Endodermal cell (in vitro differentiated cells): ENCODE results near the gene OMP. TPM values are rescaled to one million over a fixed set of nuclear protein-coding genes. Genes with fewer than 3 reads are reported as not detected.

Experiments used
- DNase-seq: peaks from one replicate; pipeline ENCODE4 v3.0.0-alpha.2; 2017
- H3K27ac ChIP-seq: 2 replicates; pipeline ENCODE4 v1.5.1; 2013; ENCODE audit warnings: mild to moderate bottlenecking, low read depth, low read length, moderate library complexity
- H3K27me3 ChIP-seq: 2 replicates; pipeline ENCODE4 v1.6.1; 2013; ENCODE audit warnings: mild to moderate bottlenecking, low read length, moderate library complexity; ENCODE audit not compliant: insufficient read depth, control insufficient read depth, poor library complexity, severe bottlenecking
- H3K36me3 ChIP-seq: 2 replicates; pipeline ENCODE4 v1.7.0; 2013; ENCODE audit warnings: mild to moderate bottlenecking, low read length, moderate library complexity; ENCODE audit not compliant: control insufficient read depth, insufficient read depth
- H3K4me1 ChIP-seq: one replicate; pipeline ENCODE4 v1.7.0; 2013; ENCODE audit warnings: low read length; ENCODE audit not compliant: control insufficient read depth, insufficient read depth
- H3K4me3 ChIP-seq: 2 replicates; pipeline ENCODE4 v1.5.1; 2013; ENCODE audit warnings: mild to moderate bottlenecking, low read length, moderate library complexity
- H3K9ac ChIP-seq: 2 replicates; pipeline ENCODE4 v1.6.1; 2013; ENCODE audit warnings: mild to moderate bottlenecking, low read length, moderate library complexity; ENCODE audit not compliant: poor library complexity, severe bottlenecking; ENCODE audit errors: extremely low read depth
- H3K9me3 ChIP-seq: 2 replicates; pipeline ENCODE4 v1.6.1; 2013; ENCODE audit warnings: mild to moderate bottlenecking, low read length, moderate library complexity; ENCODE audit not compliant: control insufficient read depth
- H3K27ac Mint-ChIP-seq: 2 replicates; pipeline ENCODE4 v1.8.0; 2020; ENCODE audit warnings: mixed read lengths
- H3K27me3 Mint-ChIP-seq: 2 replicates; pipeline ENCODE4 v1.8.0; 2021; ENCODE audit warnings: mild to moderate bottlenecking, mixed read lengths; ENCODE audit not compliant: insufficient read depth
- H3K36me3 Mint-ChIP-seq: 2 replicates; pipeline ENCODE4 v1.8.0; 2020; ENCODE audit warnings: low read depth, mixed read lengths
- H3K4me1 Mint-ChIP-seq: 2 replicates; pipeline ENCODE4 v1.8.0; 2020; ENCODE audit warnings: mixed read lengths
- H3K4me3 Mint-ChIP-seq: 2 replicates; pipeline ENCODE4 v1.8.0; 2020; ENCODE audit warnings: mild to moderate bottlenecking, moderate library complexity, mixed read lengths
- H3K9me3 Mint-ChIP-seq: 2 replicates; pipeline ENCODE4 v1.8.0; 2020; ENCODE audit warnings: mild to moderate bottlenecking, mixed read lengths
- CTCF ChIP-seq: fragments of 200-600 bp; sonication (generic); conservative IDR thresholded peaks from 2 replicates; pipeline ENCODE4 v1.5.0; 2021; ENCODE audit warnings: antibody characterized with exemption, mild to moderate bottlenecking
- WGBS, 2 experiments: methylation state at CpG; one replicate each; pipeline versions ENCODE4 v1.1.5 to v1.1.7; 2013; ENCODE audit warnings: missing lambda C conversion rate in 2 of 2, mixed read lengths in 1 of 2; ENCODE audit not compliant: insufficient coverage in 1 of 2, insufficient read length in 1 of 2; 5-methylcytosine and 5-hydroxymethylcytosine counted together
- total RNA-seq, 2 donors: library from RNA; stranded (reverse); fragmentation: NEBNext Ultra II Directional in 1 of 2; extraction: Animal tissue kit (Norgen Biotek cat#: 25700) in 1 of 2; gene quantifications; 2 replicates in 1 of 2; 3 replicates in 1 of 2; pipeline ENCODE4 v1.2.1, GENCODE V29; 2021

Gene OMP
- total RNA-seq, 2 donors from 2014 or later: 1.6 to 1.7 TPM

GRCh38 chr11:77107950-77108349 lies 5.3 kb downstream of the OMP start:
- no peaks in the 10 kb centered on the region for H3K4me1 Mint-ChIP-seq
- H3K4me1 ChIP-seq: no peaks in the 10 kb centered on the region
- no peak overlapping the region for H3K27ac ChIP-seq
- no peaks in the 10 kb centered on the region for H3K9me3 Mint-ChIP-seq
- no peak overlapping the region for H3K4me3 ChIP-seq
- H3K36me3 ChIP-seq: no peaks in the 10 kb centered on the region
- no peaks in the 10 kb centered on the region for H3K27me3 Mint-ChIP-seq
- no peaks in the 10 kb centered on the region for H3K9me3 ChIP-seq
- WGBS, 2 experiments: 88 to 91% methylated on average over 3 of the region's 3 CpGs
- H3K36me3 Mint-ChIP-seq: no peaks in the 10 kb centered on the region
- TF ChIP-seq CTCF: no peak
- no peak for DNase-seq
- no peaks in the 10 kb centered on the region for H3K27me3 ChIP-seq
- H3K4me3 Mint-ChIP-seq: no peak overlapping the region
- H3K27ac Mint-ChIP-seq: no peak overlapping the region
- H3K9ac ChIP-seq: no peak overlapping the region

- no peaks in the 10 kb centered on the region for H3K4me1 ChIP-seq
- peaks cover 4% of the 10 kb centered on the region for H3K4me1 Mint-ChIP-seq
- no peaks in the 10 kb centered on the region for H3K36me3 Mint-ChIP-seq
- no peak overlapping the region for H3K4me3 Mint-ChIP-seq
- no peaks in the 10 kb centered on the region for H3K27me3 ChIP-seq
- H3K4me3 ChIP-seq: no peak overlapping the region
- no peaks in the 10 kb centered on the region for H3K36me3 ChIP-seq
- no peak overlapping the region for H3K27ac ChIP-seq
- H3K9ac ChIP-seq: no peak overlapping the region
- no peaks in the 10 kb centered on the region for H3K9me3 ChIP-seq
- DNase-seq: no peak
- no peaks in the 10 kb centered on the region for H3K9me3 Mint-ChIP-seq
- no peak overlapping the region for H3K27ac Mint-ChIP-seq
- H3K27me3 Mint-ChIP-seq: no peaks in the 10 kb centered on the region
- no peak for TF ChIP-seq CTCF
- WGBS, 2 experiments: 93 to 100% methylated on average over 1 to 9 of the region's 9 CpGs
Measured at GRCh38 chr11:77108436-77108835, 5.8 kb downstream of the OMP start.

GRCh38 chr11:77109236-77110019 lies 6.8 kb downstream of the OMP start:
- H3K9me3 Mint-ChIP-seq: no peaks in the 10 kb centered on the region
- TF ChIP-seq CTCF: no peak
- 58 to 94% methylated on average over 2 to 11 of the region's 11 CpGs for WGBS, 2 experiments
- no peaks in the 10 kb centered on the region for H3K27me3 ChIP-seq
- H3K27me3 Mint-ChIP-seq: no peaks in the 10 kb centered on the region
- no peak overlapping the region for H3K27ac ChIP-seq
- H3K4me3 ChIP-seq: no peak overlapping the region
- no peaks in the 10 kb centered on the region for H3K4me1 ChIP-seq
- no peak for DNase-seq
- H3K9me3 ChIP-seq: no peaks in the 10 kb centered on the region
- peaks cover 3% of the 10 kb centered on the region for H3K36me3 ChIP-seq
- no peaks in the 10 kb centered on the region for H3K36me3 Mint-ChIP-seq
- H3K27ac Mint-ChIP-seq: no peak overlapping the region
- no peak overlapping the region for H3K9ac ChIP-seq
- peaks cover 4% of the 10 kb centered on the region for H3K4me1 Mint-ChIP-seq
- H3K4me3 Mint-ChIP-seq: no peak overlapping the region
